Neural cell (in vitro differentiated cells): ENCODE data around the gene CDKL4. TPM values are rescaled to one million over a fixed set of nuclear protein-coding genes. Genes with fewer than 3 reads are reported as not detected.
A peak's percentile ranks its signal among the peaks of the same experiment; 100 is the strongest.

Source experiments
- H2AFZ ChIP-seq: fragments of 200-600, 300-800 bp; sonication (generic), shearing (Covaris generic); 2 replicates; pipeline ENCODE4 v1.6.0; 2014; ENCODE audit warnings: low read depth, mild to moderate bottlenecking, antibody characterized with exemption, low read length, moderate library complexity
- H3F3A ChIP-seq: fragments of 200-600 bp; shearing (Covaris generic); 2 replicates; pipeline ENCODE4 v1.6.1; 2016; ENCODE audit warnings: mild to moderate bottlenecking, moderate library complexity, mixed read lengths, antibody characterized with exemption, low read length; ENCODE audit not compliant: insufficient read depth, poor library complexity, severe bottlenecking
- H3K27ac ChIP-seq: fragments of 200-600, 300-800 bp; sonication (generic), shearing (Covaris generic); 2 replicates; pipeline ENCODE4 v1.5.1; 2014; ENCODE audit warnings: mild to moderate bottlenecking, low read length, moderate library complexity
- H3K27me3 ChIP-seq: fragments of 300-800, 200-600 bp; sonication (generic), shearing (Covaris generic); 2 replicates; pipeline ENCODE4 v1.6.0; 2014; ENCODE audit warnings: mild to moderate bottlenecking, low read depth, low read length, moderate library complexity; ENCODE audit not compliant: insufficient read depth
- H3K36me3 ChIP-seq: fragments of 300-800, 200-600 bp; sonication (generic), shearing (Covaris generic); 2 replicates; pipeline ENCODE4 v1.5.1; 2014; ENCODE audit warnings: mild to moderate bottlenecking, antibody characterized with exemption, low read length, moderate library complexity; ENCODE audit not compliant: insufficient read depth
- H3K4me2 ChIP-seq: fragments of 300-800, 200-600 bp; sonication (generic), shearing (Covaris generic); 2 replicates; pipeline ENCODE4 v1.6.0; 2014; ENCODE audit warnings: mild to moderate bottlenecking, low read length
- H3K4me3 ChIP-seq: fragments of 300-800, 200-600 bp; sonication (generic), shearing (Covaris generic); 2 replicates; pipeline ENCODE4 v1.5.1; 2014; ENCODE audit warnings: mild to moderate bottlenecking, low read length, moderate library complexity
- H3K79me2 ChIP-seq: fragments of 200-600 bp; shearing (Covaris generic); replicated peaks from 2 replicates; pipeline ENCODE4 v1.6.0; 2014; ENCODE audit warnings: mild to moderate bottlenecking, low read length, moderate library complexity; ENCODE audit not compliant: insufficient read depth
- H3K9ac ChIP-seq: fragments of 300-800, 200-600 bp; sonication (generic), shearing (Covaris generic); 2 replicates; pipeline ENCODE4 v1.6.1; 2016; ENCODE audit warnings: mild to moderate bottlenecking, low read length, mixed read lengths
- H3K9me2 ChIP-seq: fragments of 200-600 bp; shearing (Covaris generic); 2 replicates; pipeline ENCODE4 v1.6.1; 2016; ENCODE audit warnings: mild to moderate bottlenecking, low read length, mixed read lengths; ENCODE audit not compliant: insufficient read depth
- H3K9me3 ChIP-seq: fragments of 200-600, 300-800 bp; sonication (generic), shearing (Covaris generic); 2 replicates; pipeline ENCODE4 v1.6.1; 2016; ENCODE audit warnings: mild to moderate bottlenecking, mixed run types, low read length, moderate library complexity, mixed read lengths
- H4K20me1 ChIP-seq: fragments of 200-600 bp; shearing (Covaris generic); 2 replicates; pipeline ENCODE4 v1.6.1; 2016; ENCODE audit warnings: mild to moderate bottlenecking, mixed run types; ENCODE audit not compliant: insufficient read depth
- CTCF ChIP-seq: fragments of 450-650 bp; IDR thresholded peaks from 2 replicates; pipeline ENCODE4 v1.5.1; 2014; ENCODE audit warnings: antibody characterized with exemption, mild to moderate bottlenecking, moderate library complexity; ENCODE audit not compliant: poor library complexity, severe bottlenecking
- EP300 ChIP-seq: fragments of 450-650 bp; conservative IDR thresholded peaks from 2 replicates; pipeline ENCODE4 v1.6.1; 2014; ENCODE audit warnings: antibody characterized with exemption, mild to moderate bottlenecking, moderate library complexity; ENCODE audit not compliant: poor library complexity, severe bottlenecking
- EZH2 ChIP-seq: fragments of 200-600, 300-800 bp; shearing (Covaris generic), sonication (generic); IDR thresholded peaks from 2 replicates; pipeline ENCODE4 v1.6.1; 2014; ENCODE audit warnings: antibody characterized with exemption, low read length, borderline replicate concordance, mild to moderate bottlenecking; ENCODE audit not compliant: insufficient read depth, poor library complexity, severe bottlenecking
- MXI1 ChIP-seq: fragments of 450-650 bp; conservative IDR thresholded peaks from 2 replicates; pipeline ENCODE4 v1.6.1; 2014; ENCODE audit warnings: antibody characterized with exemption, mild to moderate bottlenecking; ENCODE audit not compliant: poor library complexity, severe bottlenecking
- RAD21 ChIP-seq: fragments of 450-650 bp; conservative IDR thresholded peaks from 2 replicates; pipeline ENCODE4 v1.6.1; 2014; ENCODE audit warnings: antibody characterized with exemption, mild to moderate bottlenecking, moderate library complexity
- REST ChIP-seq: IDR thresholded peaks from 2 replicates; pipeline ENCODE4 v1.6.1; 2012; ENCODE audit warnings: borderline replicate concordance
- SMC3 ChIP-seq: fragments of 450-650 bp; conservative IDR thresholded peaks from 2 replicates; pipeline ENCODE4 v1.6.1; 2014; ENCODE audit warnings: antibody characterized with exemption, mild to moderate bottlenecking, moderate library complexity; ENCODE audit not compliant: poor library complexity
- TAF1 ChIP-seq: IDR thresholded peaks from 2 replicates; pipeline ENCODE4 v1.6.1; 2012; ENCODE audit warnings: low read depth
- polyA plus RNA-seq: library from polyadenylated mRNA; depleted of rRNA; stranded (reverse); fragments of >200 nt; gene quantifications from 2 replicates; pipeline ENCODE4 v1.2.3, GENCODE V29; 2014

The CDKL4 gene
- polyA plus RNA-seq, 1 donor from 2014 or later, result not detected

GRCh38 chr2:39228413-39229209, 15.2 kb downstream of the CDKL4 start:
- no peaks in the 10 kb centered on the region for H4K20me1 ChIP-seq
- H2AFZ ChIP-seq, result no peak overlapping the region
- no peaks in the 10 kb centered on the region for H3K9me3 ChIP-seq
- H3K27me3 ChIP-seq, result no peaks in the 10 kb centered on the region
- no peaks in the 10 kb centered on the region for H3K79me2 ChIP-seq
- TF ChIP-seq TAF1, result no peak
- TF ChIP-seq SMC3, result peak; percentile 22
- TF ChIP-seq EP300, result no peak
- TF ChIP-seq EZH2, result no peak
- no peak for TF ChIP-seq REST
- peak; percentile 30 for TF ChIP-seq CTCF
- TF ChIP-seq MXI1, result no peak
- TF ChIP-seq RAD21, result no peak
- no peaks in the 10 kb centered on the region for H3K9me2 ChIP-seq
- H3K36me3 ChIP-seq, result no peaks in the 10 kb centered on the region
- no peak overlapping the region for H3K9ac ChIP-seq
- H3K4me3 ChIP-seq, result no peak overlapping the region
- H3F3A ChIP-seq, result no peaks in the 10 kb centered on the region
- no peak overlapping the region for H3K4me2 ChIP-seq
- no peak overlapping the region for H3K27ac ChIP-seq

- no peaks in the 10 kb centered on the region for H3K79me2 ChIP-seq
- no peak overlapping the region for H3K4me2 ChIP-seq
- TF ChIP-seq EZH2 (no peak), MXI1 (no peak), SMC3 (peak; percentile 91), EP300 (no peak), CTCF (peak; percentile 85), REST (no peak), RAD21 (peak; percentile 83)
- no peak overlapping the region for H3K27ac ChIP-seq
- H3K9me2 ChIP-seq, result no peaks in the 10 kb centered on the region
- H3F3A ChIP-seq, result no peaks in the 10 kb centered on the region
- no peaks in the 10 kb centered on the region for H3K36me3 ChIP-seq
- no peaks in the 10 kb centered on the region for H4K20me1 ChIP-seq
- H3K27me3 ChIP-seq, result no peaks in the 10 kb centered on the region
- no peak overlapping the region for H3K9ac ChIP-seq
- no peaks in the 10 kb centered on the region for H3K9me3 ChIP-seq
- H2AFZ ChIP-seq, result no peak overlapping the region
- no peak overlapping the region for H3K4me3 ChIP-seq
Measured at GRCh38 chr2:39227628-39228412, 15.9 kb downstream of the CDKL4 start.
